ENCODE measurements around the gene THOC7. TPM values are rescaled to one million over a fixed set of nuclear protein-coding genes. Genes with fewer than 3 reads are reported as not detected.

THOC7 gene
- total RNA-seq, 1 experiment from 2014 or later: 78.3 TPM

DNA sequence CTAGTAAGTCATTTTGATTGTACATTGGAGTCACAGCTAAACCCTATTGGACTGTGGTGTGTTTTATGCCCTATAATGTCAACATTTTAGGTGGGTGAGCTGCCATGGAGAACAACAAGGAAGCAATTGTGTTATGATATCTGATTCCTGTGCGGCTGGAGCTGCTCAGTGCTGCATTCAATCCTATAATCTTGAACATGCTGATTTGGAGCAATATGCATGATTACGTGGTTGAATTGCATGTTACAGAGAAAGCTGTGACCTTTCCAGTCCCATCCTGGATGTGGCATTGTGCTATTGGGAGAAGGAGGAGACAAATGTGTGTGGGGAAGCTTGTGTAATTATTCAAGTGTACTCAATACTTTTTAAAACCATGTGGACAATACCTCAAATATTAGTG, 64.7 kb downstream of the THOC7 start:
- peaks cover 9% of the 10 kb centered on the region; the same call in 1 of the 2 replicates for H3K4me1 ChIP-seq
- no peak overlapping the region for H3K27ac Mint-ChIP-seq (ENCODE audit: unreplicated experiment)
- ChIA-PET POLR2A (no interaction called here), CTCF (no interaction called here)
- no peaks in the 10 kb centered on the region for H3K36me3 Mint-ChIP-seq (ENCODE audit: insufficient read depth, unreplicated experiment)
- intact Hi-C loops (cut with micrococcal nuclease; ENCODE audit: unreplicated experiment): no loop called here
- TF ChIP-seq, protein P1, sequence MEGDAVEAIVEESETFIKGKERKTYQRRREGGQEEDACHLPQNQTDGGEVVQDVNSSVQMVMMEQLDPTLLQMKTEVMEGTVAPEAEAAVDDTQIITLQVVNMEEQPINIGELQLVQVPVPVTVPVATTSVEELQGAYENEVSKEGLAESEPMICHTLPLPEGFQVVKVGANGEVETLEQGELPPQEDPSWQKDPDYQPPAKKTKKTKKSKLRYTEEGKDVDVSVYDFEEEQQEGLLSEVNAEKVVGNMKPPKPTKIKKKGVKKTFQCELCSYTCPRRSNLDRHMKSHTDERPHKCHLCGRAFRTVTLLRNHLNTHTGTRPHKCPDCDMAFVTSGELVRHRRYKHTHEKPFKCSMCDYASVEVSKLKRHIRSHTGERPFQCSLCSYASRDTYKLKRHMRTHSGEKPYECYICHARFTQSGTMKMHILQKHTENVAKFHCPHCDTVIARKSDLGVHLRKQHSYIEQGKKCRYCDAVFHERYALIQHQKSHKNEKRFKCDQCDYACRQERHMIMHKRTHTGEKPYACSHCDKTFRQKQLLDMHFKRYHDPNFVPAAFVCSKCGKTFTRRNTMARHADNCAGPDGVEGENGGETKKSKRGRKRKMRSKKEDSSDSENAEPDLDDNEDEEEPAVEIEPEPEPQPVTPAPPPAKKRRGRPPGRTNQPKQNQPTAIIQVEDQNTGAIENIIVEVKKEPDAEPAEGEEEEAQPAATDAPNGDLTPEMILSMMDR (IDR thresholded peaks at IDR 0.05; ENCODE audit: insufficient read depth in 1 of 2, low read depth in 1 of 2, low read length in 1 of 2, severe bottlenecking in 1 of 2, unreplicated experiment in 1 of 2): no peak
- H3K4me1 Mint-ChIP-seq (ENCODE audit: low read depth, unreplicated experiment): no peaks in the 10 kb centered on the region
- DNase-seq: no peak
- no peak overlapping the region for H3K4me3 Mint-ChIP-seq (ENCODE audit: unreplicated experiment)
- peaks cover 3% of the 10 kb centered on the region for H3K27me3 Mint-ChIP-seq (ENCODE audit: insufficient read depth, unreplicated experiment)
- H3K9me3 Mint-ChIP-seq (ENCODE audit: unreplicated experiment): no peaks in the 10 kb centered on the region
- BruUV-seq (replicated peaks): no TSS peak
- no peaks in the 10 kb centered on the region for H3K27me3 ChIP-seq (replicated peaks; ENCODE audit: control insufficient read depth, insufficient read depth, low read length)
- H3K9me3 ChIP-seq: no peaks in the 10 kb centered on the region
- no peaks in the 10 kb centered on the region for H3K36me3 ChIP-seq (ENCODE audit: control insufficient read depth, insufficient read depth, low read length)
- no peak overlapping the region for H3K4me3 ChIP-seq (ENCODE audit: low read depth, low read length)

DNA sequence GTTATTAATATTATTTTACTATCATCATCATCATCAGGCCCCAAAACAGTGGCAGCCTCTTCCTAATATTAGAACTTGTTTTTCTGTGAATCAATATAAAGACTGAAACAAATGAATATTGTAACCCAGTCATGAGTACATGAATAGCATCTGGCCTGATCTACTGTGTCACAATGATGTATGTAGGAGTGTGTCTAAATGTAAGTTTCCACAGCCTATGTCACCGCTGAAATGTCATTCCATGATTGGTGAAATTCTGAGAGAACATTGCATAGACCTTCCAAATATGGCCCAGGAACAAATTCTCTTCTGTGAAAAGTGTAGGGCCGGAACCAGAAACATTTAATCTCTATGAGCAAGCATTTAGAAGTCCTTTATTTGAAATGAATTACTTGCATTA, 65.1 kb downstream of the THOC7 start:
- TF ChIP-seq, protein P1 (IDR thresholded peaks at IDR 0.05; ENCODE audit: insufficient read depth in 1 of 2, low read depth in 1 of 2, low read length in 1 of 2, severe bottlenecking in 1 of 2, unreplicated experiment in 1 of 2): no peak

DNA sequence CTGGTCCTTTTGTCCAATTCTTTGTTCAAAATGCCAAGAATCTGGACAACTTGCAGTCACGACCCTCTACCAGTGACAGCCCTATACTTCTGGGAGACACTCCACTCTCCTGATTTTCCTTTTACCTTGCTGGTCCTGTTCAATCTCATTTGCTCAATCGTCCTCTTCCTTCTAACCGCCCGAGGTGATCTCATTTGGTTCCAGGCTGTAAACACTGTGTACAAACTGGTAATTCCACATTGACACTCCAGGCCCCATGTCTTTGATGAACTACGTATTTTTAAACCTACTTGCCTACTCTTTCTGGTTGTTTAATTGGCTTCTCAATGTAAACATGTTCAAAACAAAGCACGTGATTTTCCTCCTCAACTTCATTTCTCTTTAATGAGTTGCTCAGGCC, 68.2 kb downstream of the THOC7 start:
- H3K9me3 Mint-ChIP-seq (ENCODE audit: unreplicated experiment): no peaks in the 10 kb centered on the region
- BruUV-seq (replicated peaks): no TSS peak
- POLR2A ChIA-PET: no interaction called here

More for the DNA sequence above, 65.1 kb downstream of the THOC7 start:
- Mint-ChIP-seq H3K4me1 (ENCODE audit: low read depth, unreplicated experiment) (no peaks in the 10 kb centered on the region), H3K9me3 (ENCODE audit: unreplicated experiment) (no peaks in the 10 kb centered on the region), H3K27me3 (ENCODE audit: insufficient read depth, unreplicated experiment) (peaks cover 3% of the 10 kb centered on the region), H3K36me3 (ENCODE audit: insufficient read depth, unreplicated experiment) (no peaks in the 10 kb centered on the region), H3K27ac (ENCODE audit: unreplicated experiment) (no peak overlapping the region), H3K4me3 (ENCODE audit: unreplicated experiment) (no peak overlapping the region)
- intact Hi-C loops (cut with micrococcal nuclease; ENCODE audit: unreplicated experiment): no loop called here
- no TSS peak for BruUV-seq (replicated peaks)
- H3K4me1 ChIP-seq: peaks cover 9% of the 10 kb centered on the region; the same call in 1 of the 2 replicates
- H3K27me3 ChIP-seq (replicated peaks; ENCODE audit: control insufficient read depth, insufficient read depth, low read length): no peaks in the 10 kb centered on the region
- ChIA-PET POLR2A (no interaction called here), CTCF (no interaction called here)
- H3K9me3 ChIP-seq: no peaks in the 10 kb centered on the region
- no peaks in the 10 kb centered on the region for H3K36me3 ChIP-seq (ENCODE audit: control insufficient read depth, insufficient read depth, low read length)
- H3K4me3 ChIP-seq (ENCODE audit: low read depth, low read length): no peak overlapping the region
- no peak for DNase-seq

More for the DNA sequence above, 68.2 kb downstream of the THOC7 start:
- Histone ChIP-seq H3K4me3 (ENCODE audit: low read depth, low read length) (no peak overlapping the region), H3K4me1 (peaks cover 9% of the 10 kb centered on the region; the same call in 1 of the 2 replicates), H3K27me3 (replicated peaks; ENCODE audit: control insufficient read depth, insufficient read depth, low read length) (no peaks in the 10 kb centered on the region), H3K36me3 (ENCODE audit: control insufficient read depth, insufficient read depth, low read length) (no peaks in the 10 kb centered on the region), H3K9me3 (no peaks in the 10 kb centered on the region)
- Mint-ChIP-seq H3K36me3 (ENCODE audit: insufficient read depth, unreplicated experiment) (no peaks in the 10 kb centered on the region), H3K4me1 (ENCODE audit: low read depth, unreplicated experiment) (no peaks in the 10 kb centered on the region), H3K27me3 (ENCODE audit: insufficient read depth, unreplicated experiment) (no peaks in the 10 kb centered on the region), H3K4me3 (ENCODE audit: unreplicated experiment) (no peak overlapping the region), H3K27ac (ENCODE audit: unreplicated experiment) (no peak overlapping the region)
- no peak for DNase-seq
- CTCF ChIA-PET: no interaction called here
- intact Hi-C loops (cut with micrococcal nuclease; ENCODE audit: unreplicated experiment): no loop called here
- TF ChIP-seq, protein P1 (IDR thresholded peaks at IDR 0.05; ENCODE audit: insufficient read depth in 1 of 2, low read depth in 1 of 2, low read length in 1 of 2, severe bottlenecking in 1 of 2, unreplicated experiment in 1 of 2): no peak
